ENCODE data around the gene BRINP2.

DNA sequence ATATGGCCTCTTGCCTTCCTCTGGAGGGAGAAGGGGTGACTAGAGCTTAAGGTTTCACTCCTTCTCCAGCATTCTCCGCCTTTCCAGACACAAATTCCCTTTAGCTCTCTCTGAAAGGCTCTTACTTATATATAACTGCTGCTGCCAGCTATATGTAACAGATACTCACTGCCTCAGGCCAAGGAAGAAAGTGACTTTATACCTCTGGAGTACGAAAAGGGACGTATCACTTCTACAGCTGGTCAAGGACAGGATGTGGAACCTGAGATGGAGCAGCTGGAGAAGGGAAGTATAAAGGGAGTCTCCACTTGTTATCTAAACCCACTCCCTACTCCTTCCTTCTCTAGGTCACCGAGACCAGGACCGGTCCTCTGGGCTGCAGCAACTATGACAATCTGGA is 102.4 kb downstream of the BRINP2 start:
- TF ChIP-seq, protein P1, sequence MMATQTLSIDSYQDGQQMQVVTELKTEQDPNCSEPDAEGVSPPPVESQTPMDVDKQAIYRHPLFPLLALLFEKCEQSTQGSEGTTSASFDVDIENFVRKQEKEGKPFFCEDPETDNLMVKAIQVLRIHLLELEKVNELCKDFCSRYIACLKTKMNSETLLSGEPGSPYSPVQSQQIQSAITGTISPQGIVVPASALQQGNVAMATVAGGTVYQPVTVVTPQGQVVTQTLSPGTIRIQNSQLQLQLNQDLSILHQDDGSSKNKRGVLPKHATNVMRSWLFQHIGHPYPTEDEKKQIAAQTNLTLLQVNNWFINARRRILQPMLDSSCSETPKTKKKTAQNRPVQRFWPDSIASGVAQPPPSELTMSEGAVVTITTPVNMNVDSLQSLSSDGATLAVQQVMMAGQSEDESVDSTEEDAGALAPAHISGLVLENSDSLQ (IDR thresholded peaks at IDR 0.05): no peak
- no peak for TF ChIP-seq TARDBP (IDR thresholded peaks at IDR 0.05)
- no peak for TF ChIP-seq BHLHE40 (IDR thresholded peaks at IDR 0.05; ENCODE audit: borderline replicate concordance)
- TF ChIP-seq ELF4 (IDR thresholded peaks at IDR 0.05): no peak
- no peak for TF ChIP-seq FOXM1 (IDR thresholded peaks at IDR 0.05; ENCODE audit: borderline replicate concordance)
- TF ChIP-seq HDGF (IDR thresholded peaks at IDR 0.05; ENCODE audit: borderline replicate concordance): no peak
- TF ChIP-seq ARNT (IDR thresholded peaks at IDR 0.05): no peak
- no peak for TF ChIP-seq FOXK2 (IDR thresholded peaks at IDR 0.05)
- no peak for TF ChIP-seq SP1 (IDR thresholded peaks at IDR 0.05)
- no peak for TF ChIP-seq LEF1 (IDR thresholded peaks at IDR 0.05; ENCODE audit: borderline replicate concordance)
- TF ChIP-seq NFRKB (IDR thresholded peaks at IDR 0.05): no peak
- no peak for TF ChIP-seq CTBP1 (IDR thresholded peaks at IDR 0.05; ENCODE audit: borderline replicate concordance)
- no peak for TF ChIP-seq L3MBTL2 (conservative IDR thresholded peaks at IDR 0.05)
- no peak for TF ChIP-seq SUZ12 (IDR thresholded peaks at IDR 0.05)

Data from HEK293T (cell line).